PC-3 (cell line): ENCODE data around the gene TPGS1. TPM values are rescaled to one million over a fixed set of nuclear protein-coding genes. Genes with fewer than 3 reads are reported as not detected.

Source experiments
- ATAC-seq: fragments of 200-7000 bp; cut with Tn5 transposase; 2 replicates; pipeline ENCODE4 v1.9.1; 2020; ENCODE audit warnings: mild to moderate bottlenecking, moderate library complexity
- BruUV-seq: library from RNA; stranded (reverse); fragments of 400-500 nt; replicated peaks from 2 replicates; lab custom pipeline; 2021; lab: Mats Ljungman, UMichigan
- CTCF ChIA-PET: fragments of 300-600 bp; sonication (Branson Sonifier 250); formaldehyde crosslinking; loops from one replicate; lab custom pipeline; 2022; ENCODE audit warnings: antibody characterized with exemption; lab: Charles Lee
- POLR2A ChIA-PET: fragments of 300-600 bp; sonication (Branson Sonifier 250); formaldehyde crosslinking; loops from one replicate; lab custom pipeline; 2022; ENCODE audit warnings: antibody characterized with exemption; ENCODE audit not compliant: unreplicated experiment; lab: Charles Lee
- DNase-seq: peaks from one replicate; pipeline ENCODE4 v3.0.0-alpha.2; 2015
- H2AFZ ChIP-seq: fragments of 300-600 bp; sonication (generic); 2 replicates; pipeline ENCODE4 v1.6.0; 2016; ENCODE audit warnings: antibody characterized with exemption, low read length
- H3F3A ChIP-seq: fragments of 300-600 bp; sonication (generic); one replicate; pipeline ENCODE4 v1.6.0; 2017; ENCODE audit warnings: antibody characterized with exemption, low read length, control low read depth, mild to moderate bottlenecking; ENCODE audit not compliant: unreplicated experiment
- H3K27ac ChIP-seq: fragments of 300-600 bp; sonication (generic); 2 replicates; pipeline ENCODE4 v1.5.1; 2016; ENCODE audit warnings: mild to moderate bottlenecking, low read length
- H3K27me3 ChIP-seq: fragments of 300-600 bp; sonication (generic); 2 replicates; pipeline ENCODE4 v1.6.1; 2016; ENCODE audit warnings: low read length, mixed read lengths
- H3K36me3 ChIP-seq: fragments of 300-600 bp; sonication (generic); 2 replicates; pipeline ENCODE4 v1.6.1; 2016; ENCODE audit warnings: low read depth, mixed run types, low read length, mixed read lengths
- H3K4me1 ChIP-seq: fragments of 300-600 bp; sonication (generic); 2 replicates; pipeline ENCODE4 v1.5.1; 2016; ENCODE audit warnings: low read length; ENCODE audit not compliant: insufficient read depth
- H3K4me2 ChIP-seq: fragments of 300-600 bp; sonication (generic); 2 replicates; pipeline ENCODE4 v1.6.0; 2016; ENCODE audit warnings: low read length
- H3K4me3 ChIP-seq: fragments of 300-600 bp; sonication (generic); 2 replicates; pipeline ENCODE4 v1.5.1; 2016; ENCODE audit warnings: mild to moderate bottlenecking, low read length, mixed read lengths
- H3K79me2 ChIP-seq: fragments of 300-600 bp; sonication (generic); 2 replicates; pipeline ENCODE4 v1.6.1; 2017; ENCODE audit warnings: low read length, mixed read lengths
- H3K9ac ChIP-seq: fragments of 300-600 bp; sonication (generic); 2 replicates; pipeline ENCODE4 v1.6.0; 2016; ENCODE audit warnings: mild to moderate bottlenecking, low read length
- H3K9me2 ChIP-seq: fragments of 300-600 bp; sonication (generic); replicated peaks from 2 replicates; pipeline ENCODE4 v1.6.1; 2016; ENCODE audit warnings: mixed run types, low read length, mixed read lengths
- H3K9me3 ChIP-seq: fragments of 300-600 bp; sonication (generic); 2 replicates; pipeline ENCODE4 v1.6.1; 2016; ENCODE audit warnings: low read length, mixed read lengths
- H4K20me1 ChIP-seq: fragments of 300-600 bp; sonication (generic); 2 replicates; pipeline ENCODE4 v1.6.1; 2016; ENCODE audit warnings: low read length, mixed read lengths
- CTCF ChIP-seq: fragments of 300-600 bp; sonication (generic); conservative IDR thresholded peaks from 2 replicates; pipeline ENCODE4 v1.5.1; 2017; ENCODE audit warnings: antibody characterized with exemption, low read depth, mild to moderate bottlenecking, low read length
- EZH2 ChIP-seq: fragments of 300-600 bp; sonication (generic); IDR thresholded peaks from one replicate; pipeline ENCODE4 v1.6.1; 2017; ENCODE audit warnings: antibody characterized with exemption, mild to moderate bottlenecking, low read length; ENCODE audit not compliant: unreplicated experiment
- EZH2phosphoT487 ChIP-seq: fragments of 300-600 bp; sonication (generic); IDR thresholded peaks from 2 replicates; pipeline ENCODE4 v1.6.1; 2018; ENCODE audit warnings: mild to moderate bottlenecking, antibody characterized with exemption, low read length, borderline replicate concordance
- intact Hi-C: fragments of 100-400 bp; cut with micrococcal nuclease; formaldehyde crosslinking; loops from 2 replicates; pipeline ENCODE4 v1.9.0; 2023
- total RNA-seq: library from RNA; depleted of rRNA; stranded (reverse); fragments of >200 nt; gene quantifications from 2 replicates; pipeline ENCODE4 v1.2.3, GENCODE V29; 2014

The TPGS1 gene
- total RNA-seq, 1 experiment from 2014 or later, result 28.5 TPM

- Histone ChIP-seq H3K9ac (no peak overlapping the region), H3K9me2 (no peaks in the 10 kb centered on the region), H3K4me2 (no peak overlapping the region), H3K36me3 (no peaks in the 10 kb centered on the region), H3K4me1 (no peaks in the 10 kb centered on the region), H3K4me3 (no peak overlapping the region), H3F3A (no peaks in the 10 kb centered on the region), H3K9me3 (no peaks in the 10 kb centered on the region), H2AFZ (no peak overlapping the region), H3K79me2 (no peaks in the 10 kb centered on the region), H3K27ac (no peak overlapping the region), H3K27me3 (no peaks in the 10 kb centered on the region), H4K20me1 (no peaks in the 10 kb centered on the region)
- intact Hi-C loops, result no loop called here
- TF ChIP-seq EZH2phosphoT487, result no peak
- no peak for DNase-seq
- peak; percentile 46 for ATAC-seq
- ChIA-PET CTCF (interaction anchor here (0.9 kb wide), 1 partner anchor 9 kb away, joined by 4 read pairs; no protein-coding TSS in a partner anchor), POLR2A (no interaction called here)
- no TSS peak for BruUV-seq
Measured at GRCh38 chr19:497869-498510, 9.3 kb upstream of the TPGS1 start.

DNA sequence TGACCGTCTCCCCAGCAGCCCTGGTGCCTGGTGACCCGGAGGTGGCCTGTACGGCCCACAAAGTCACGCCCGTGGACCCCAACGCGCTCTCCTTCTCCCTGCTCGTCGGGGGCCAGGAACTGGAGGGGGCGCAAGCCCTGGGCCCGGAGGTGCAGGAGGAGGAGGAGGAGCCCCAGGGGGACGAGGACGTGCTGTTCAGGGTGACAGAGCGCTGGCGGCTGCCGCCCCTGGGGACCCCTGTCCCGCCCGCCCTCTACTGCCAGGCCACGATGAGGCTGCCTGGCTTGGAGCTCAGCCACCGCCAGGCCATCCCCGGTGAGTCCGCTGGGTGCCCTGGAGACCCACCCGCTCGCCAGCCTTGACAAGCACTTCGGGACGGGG is 8.8 kb upstream of the TPGS1 start:
- H2AFZ ChIP-seq, result no peak overlapping the region
- no peaks in the 10 kb centered on the region for H3K9me3 ChIP-seq
- ChIA-PET CTCF (no interaction called here), POLR2A (no interaction called here)
- intact Hi-C loops, result no loop called here
- no peaks in the 10 kb centered on the region for H4K20me1 ChIP-seq
- no peaks in the 10 kb centered on the region for H3K36me3 ChIP-seq
- H3K27ac ChIP-seq, result no peak overlapping the region
- no peaks in the 10 kb centered on the region for H3K9me2 ChIP-seq
- no peak for DNase-seq
- no TSS peak for BruUV-seq
- no peaks in the 10 kb centered on the region for H3F3A ChIP-seq
- H3K79me2 ChIP-seq, result no peaks in the 10 kb centered on the region
- no peaks in the 10 kb centered on the region for H3K27me3 ChIP-seq
- H3K4me2 ChIP-seq, result no peak overlapping the region
- H3K4me3 ChIP-seq, result no peak overlapping the region
- TF ChIP-seq EZH2phosphoT487, result no peak
- TF ChIP-seq CTCF, result no peak
- TF ChIP-seq EZH2, result no peak
- no peaks in the 10 kb centered on the region for H3K4me1 ChIP-seq
- ATAC-seq, result no peak
- no peak overlapping the region for H3K9ac ChIP-seq

GRCh38 chr19:498977-499623 is 8.2 kb upstream of the TPGS1 start:
- POLR2A ChIA-PET, result no interaction called here
- no TSS peak for BruUV-seq
- Histone ChIP-seq H4K20me1 (no peaks in the 10 kb centered on the region), H3K27me3 (no peaks in the 10 kb centered on the region), H2AFZ (no peak overlapping the region), H3F3A (no peaks in the 10 kb centered on the region), H3K27ac (no peak overlapping the region), H3K9me2 (no peaks in the 10 kb centered on the region), H3K36me3 (no peaks in the 10 kb centered on the region), H3K4me2 (no peak overlapping the region), H3K9ac (no peak overlapping the region), H3K9me3 (no peaks in the 10 kb centered on the region), H3K79me2 (no peaks in the 10 kb centered on the region), H3K4me1 (no peaks in the 10 kb centered on the region), H3K4me3 (no peak overlapping the region)
- no peak for TF ChIP-seq EZH2phosphoT487
- no peak for TF ChIP-seq CTCF
- TF ChIP-seq EZH2, result no peak
- CTCF ChIA-PET, result no interaction called here
- no peak for ATAC-seq
- DNase-seq, result no peak
- intact Hi-C loops, result no loop called here
